MG63 (cell line): ENCODE results near the gene PUSL1. TPM values are rescaled to one million over a fixed set of nuclear protein-coding genes. Genes with fewer than 3 reads are reported as not detected.

ENCODE experiments used
- DNase-seq: peaks from one replicate; pipeline ENCODE4 v3.0.0-alpha.2; 2020
- H3K27me3 ChIP-seq: fragments of 250-450 bp; sonication (Bioruptor Pico); 2 replicates; pipeline ENCODE4 v1.5.1; 2020; ENCODE audit warnings: mild to moderate bottlenecking, moderate library complexity
- H3K36me3 ChIP-seq: fragments of 250-450 bp; sonication (Bioruptor Pico); 2 replicates; pipeline ENCODE4 v1.5.1; 2020; ENCODE audit warnings: mild to moderate bottlenecking, moderate library complexity
- H3K4me3 ChIP-seq: fragments of 250-450 bp; sonication (Bioruptor Pico); 2 replicates; pipeline ENCODE4 v1.5.1; 2020; ENCODE audit warnings: mild to moderate bottlenecking, moderate library complexity
- H3K9me3 ChIP-seq: fragments of 250-450 bp; sonication (Bioruptor Pico); 2 replicates; pipeline ENCODE4 v1.5.1; 2020; ENCODE audit warnings: mild to moderate bottlenecking, moderate library complexity
- total RNA-seq: library from RNA; depleted of rRNA; stranded (reverse); fragments of >200 nt; shearing (Covaris generic); gene quantifications from 2 replicates; pipeline ENCODE4 v1.2.3, GENCODE V29; 2014; ENCODE audit warnings: low replicate concordance

Gene PUSL1
- total RNA-seq, 1 experiment from 2014 or later, result 46.7 TPM

DNA sequence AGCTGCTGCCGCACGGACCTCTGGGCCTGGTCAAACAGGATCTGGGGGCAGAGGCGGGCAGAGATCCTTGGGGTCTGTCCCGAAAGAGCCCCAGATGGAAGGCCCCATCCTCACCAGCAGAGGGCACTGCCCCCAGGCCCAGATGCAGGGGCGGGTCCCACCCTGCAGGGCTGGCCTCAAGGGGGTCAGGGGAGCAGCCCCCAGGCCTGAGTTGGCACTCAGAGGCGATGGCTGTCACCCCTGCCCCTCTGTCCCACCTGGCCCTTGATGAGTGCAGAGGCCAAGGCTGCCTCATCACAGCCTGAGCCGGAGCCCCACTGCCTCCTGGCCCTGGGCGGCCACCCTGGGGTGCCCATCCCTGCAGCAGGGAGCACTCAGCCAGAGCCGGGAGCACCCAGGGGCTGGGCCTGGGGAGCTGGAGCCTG, 6.4 kb upstream of the PUSL1 start:
- no peak for DNase-seq
- no peaks in the 10 kb centered on the region for H3K27me3 ChIP-seq
- no peaks in the 10 kb centered on the region for H3K36me3 ChIP-seq
- H3K4me3 ChIP-seq, result no peak overlapping the region
- H3K9me3 ChIP-seq, result no peaks in the 10 kb centered on the region

DNA sequence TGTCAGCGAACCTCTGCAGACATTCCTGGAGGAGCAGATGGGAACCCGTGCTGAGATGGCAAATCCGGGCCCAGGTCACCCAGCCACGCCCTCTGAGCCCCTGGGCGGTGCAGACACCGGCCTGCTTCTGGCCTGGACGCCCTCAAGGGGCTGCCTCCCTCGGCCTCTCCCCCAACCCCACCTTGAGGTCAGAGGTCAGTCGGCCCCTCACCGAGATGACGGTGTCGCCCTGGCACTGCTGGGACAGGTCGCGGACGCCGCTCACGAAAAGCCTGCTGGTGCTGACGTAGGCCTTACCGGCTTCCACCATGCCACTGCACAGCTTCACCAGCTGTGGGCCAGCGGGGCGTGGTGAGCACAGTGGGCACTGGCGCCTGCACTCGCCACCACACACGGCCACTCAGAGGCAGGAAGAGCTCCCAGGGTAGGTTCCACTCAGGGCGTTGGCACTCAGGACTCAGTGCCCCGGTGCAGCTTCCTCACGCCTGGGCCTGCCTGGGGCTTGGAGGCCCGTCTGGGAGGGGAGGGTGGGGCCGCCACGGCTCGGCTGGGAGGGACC, 5.4 kb upstream of the PUSL1 start:
- no peaks in the 10 kb centered on the region for H3K27me3 ChIP-seq
- H3K9me3 ChIP-seq, result no peaks in the 10 kb centered on the region
- DNase-seq, result no peak
- H3K36me3 ChIP-seq, result no peaks in the 10 kb centered on the region
- no peak overlapping the region for H3K4me3 ChIP-seq

GRCh38 chr1:1303736-1304135, 4.7 kb upstream of the PUSL1 start:
- no peak overlapping the region for H3K4me3 ChIP-seq
- DNase-seq, result no peak
- no peaks in the 10 kb centered on the region for H3K36me3 ChIP-seq
- H3K9me3 ChIP-seq, result no peaks in the 10 kb centered on the region
- no peaks in the 10 kb centered on the region for H3K27me3 ChIP-seq

- Histone ChIP-seq H3K27me3 (no peaks in the 10 kb centered on the region), H3K4me3 (no peak overlapping the region), H3K9me3 (no peaks in the 10 kb centered on the region), H3K36me3 (peaks cover 5% of the 10 kb centered on the region)
- peak; percentile 59 for DNase-seq
Observed at GRCh38 chr1:1304331-1305299, 3.8 kb upstream of the PUSL1 start.

- Histone ChIP-seq H3K9me3 (no peaks in the 10 kb centered on the region), H3K27me3 (no peaks in the 10 kb centered on the region), H3K4me3 (no peak overlapping the region; the same call in 1 of the 2 replicates), H3K36me3 (peaks cover 13% of the 10 kb centered on the region)
- DNase-seq, result peak; percentile 55
Observed at GRCh38 chr1:1305300-1306069, 2.9 kb upstream of the PUSL1 start.

DNA sequence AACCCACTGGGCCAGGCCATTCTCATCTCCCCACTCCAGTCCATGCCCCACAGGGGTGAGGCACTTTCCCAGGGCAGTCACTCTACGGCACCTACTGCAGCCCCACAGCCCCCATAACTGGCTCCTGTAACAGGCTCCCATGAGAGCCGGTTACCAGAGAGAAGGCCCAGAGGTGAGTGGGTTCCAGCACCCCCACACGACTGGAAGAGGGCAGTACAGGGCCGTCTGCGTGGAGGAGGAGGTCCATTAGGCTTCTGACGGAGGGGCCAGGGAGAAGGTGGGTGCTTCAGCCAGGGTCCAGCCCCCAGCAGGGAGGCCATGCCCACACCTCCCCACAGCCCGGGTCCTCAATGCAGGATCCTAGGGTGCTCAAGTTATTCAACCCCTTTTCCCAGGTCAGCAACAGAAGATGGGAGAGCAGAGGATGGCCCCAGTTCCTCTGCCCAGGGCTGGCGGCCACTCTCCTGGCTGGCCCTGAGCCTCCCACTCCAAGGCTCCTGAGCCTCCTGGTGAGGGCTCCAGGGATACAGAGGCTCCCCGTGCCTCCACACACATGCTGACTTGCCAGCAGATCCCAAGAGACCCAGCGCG, 2.2 kb upstream of the PUSL1 start:
- Histone ChIP-seq H3K27me3 (no peaks in the 10 kb centered on the region), H3K36me3 (peaks cover 19% of the 10 kb centered on the region), H3K4me3 (peak overlapping the region; percentile 65), H3K9me3 (no peaks in the 10 kb centered on the region)
- no peak for DNase-seq

DNA sequence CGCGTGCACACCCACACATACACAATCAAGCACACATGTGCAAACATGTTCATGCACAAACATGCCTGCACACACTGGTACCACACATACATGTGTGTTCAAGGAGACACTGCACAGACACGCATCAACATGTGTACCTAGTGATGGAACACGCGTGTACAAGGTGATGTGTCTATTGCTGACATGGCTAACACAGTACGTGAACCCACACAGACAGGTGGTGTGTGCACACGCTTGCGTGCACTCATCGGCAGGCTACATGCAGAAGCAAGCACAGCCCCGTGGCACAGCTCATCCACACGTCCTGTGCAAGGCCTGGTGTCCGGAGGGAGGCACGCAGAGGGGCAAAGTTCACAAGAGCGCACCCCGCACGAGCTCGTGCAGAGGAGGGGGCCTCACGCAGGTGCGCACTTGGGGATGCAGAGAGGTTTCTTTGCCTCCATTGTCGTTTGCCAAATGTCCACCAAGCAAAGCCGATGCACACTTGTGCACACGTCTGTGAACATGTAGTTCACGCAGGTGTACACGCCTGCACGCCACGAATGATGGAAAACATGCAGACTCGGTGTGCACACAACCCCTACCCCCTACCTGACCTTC, 1.6 kb upstream of the PUSL1 start:
- DNase-seq, result no peak

DNA sequence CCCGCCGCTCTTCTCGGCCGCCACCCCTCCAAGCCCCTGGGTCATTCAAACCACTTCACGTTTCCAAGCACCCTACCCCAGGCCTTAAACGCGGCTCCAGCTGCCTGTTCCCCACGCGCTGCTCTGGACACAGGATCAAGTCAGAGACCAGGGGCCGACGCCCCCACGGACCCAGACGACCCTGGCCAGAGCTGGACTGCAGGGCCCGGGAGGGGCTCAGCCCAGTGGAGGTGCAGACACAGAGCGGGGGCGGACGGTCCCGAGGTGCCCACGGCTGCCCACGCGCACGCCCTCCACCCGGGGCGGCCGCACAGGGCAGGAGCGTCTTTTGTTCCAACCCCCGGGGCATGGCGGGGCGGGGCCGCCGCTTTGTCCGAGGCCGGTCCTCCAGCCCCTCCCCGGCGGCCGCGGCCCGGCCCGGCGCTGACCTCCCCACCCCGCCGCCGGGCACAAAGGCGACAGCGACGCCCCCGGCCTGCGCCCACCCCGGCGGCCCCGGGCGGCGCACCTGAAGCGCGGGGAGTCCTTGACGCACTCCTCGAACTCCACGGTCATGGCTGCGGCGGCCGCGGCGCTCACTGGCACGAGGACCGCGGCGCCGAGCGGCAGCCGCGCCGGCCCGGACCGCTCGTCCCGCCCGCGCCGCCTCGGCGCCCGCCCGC, 1.0 kb upstream of the PUSL1 start:
- Histone ChIP-seq H3K36me3 (peaks cover 27% of the 10 kb centered on the region), H3K27me3 (no peaks in the 10 kb centered on the region)
- DNase-seq, result peak; percentile 60

More for the DNA sequence above, 1.6 kb upstream of the PUSL1 start:
- Histone ChIP-seq H3K9me3 (no peaks in the 10 kb centered on the region), H3K27me3 (no peaks in the 10 kb centered on the region), H3K36me3 (peaks cover 25% of the 10 kb centered on the region), H3K4me3 (peak overlapping the region; percentile 65)

DNA sequence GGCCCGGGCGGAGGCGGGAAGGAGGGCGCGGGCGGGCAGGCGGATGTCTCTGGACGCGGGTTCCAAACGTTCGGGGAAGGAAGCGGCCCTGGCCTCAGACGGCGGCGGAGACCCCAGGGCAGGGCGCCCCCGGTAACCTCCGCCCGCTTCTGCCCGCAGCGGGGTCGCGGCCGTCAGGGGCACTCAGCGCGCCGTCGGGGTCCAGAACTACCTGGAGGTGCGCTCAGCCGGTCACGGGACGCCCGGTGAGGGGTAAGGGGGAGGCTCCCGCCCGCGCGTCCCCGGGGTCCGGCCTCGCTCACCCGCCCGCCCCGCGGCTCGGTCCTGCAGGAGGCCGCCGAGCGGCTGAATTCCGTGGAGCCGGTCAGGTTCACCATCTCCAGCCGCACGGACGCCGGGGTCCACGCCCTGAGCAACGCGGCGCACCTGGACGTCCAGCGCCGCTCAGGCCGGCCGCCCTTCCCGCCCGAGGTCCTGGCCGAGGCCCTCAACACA, 406 bp downstream of the PUSL1 start:
- DNase-seq, result no peak
- Histone ChIP-seq H3K4me3 (peak overlapping the region; percentile 65), H3K27me3 (no peaks in the 10 kb centered on the region), H3K9me3 (no peaks in the 10 kb centered on the region), H3K36me3 (peaks cover 39% of the 10 kb centered on the region)

More for the DNA sequence above, 1.0 kb upstream of the PUSL1 start:
- Histone ChIP-seq H3K4me3 (peak overlapping the region; percentile 65), H3K9me3 (no peaks in the 10 kb centered on the region)

DNA sequence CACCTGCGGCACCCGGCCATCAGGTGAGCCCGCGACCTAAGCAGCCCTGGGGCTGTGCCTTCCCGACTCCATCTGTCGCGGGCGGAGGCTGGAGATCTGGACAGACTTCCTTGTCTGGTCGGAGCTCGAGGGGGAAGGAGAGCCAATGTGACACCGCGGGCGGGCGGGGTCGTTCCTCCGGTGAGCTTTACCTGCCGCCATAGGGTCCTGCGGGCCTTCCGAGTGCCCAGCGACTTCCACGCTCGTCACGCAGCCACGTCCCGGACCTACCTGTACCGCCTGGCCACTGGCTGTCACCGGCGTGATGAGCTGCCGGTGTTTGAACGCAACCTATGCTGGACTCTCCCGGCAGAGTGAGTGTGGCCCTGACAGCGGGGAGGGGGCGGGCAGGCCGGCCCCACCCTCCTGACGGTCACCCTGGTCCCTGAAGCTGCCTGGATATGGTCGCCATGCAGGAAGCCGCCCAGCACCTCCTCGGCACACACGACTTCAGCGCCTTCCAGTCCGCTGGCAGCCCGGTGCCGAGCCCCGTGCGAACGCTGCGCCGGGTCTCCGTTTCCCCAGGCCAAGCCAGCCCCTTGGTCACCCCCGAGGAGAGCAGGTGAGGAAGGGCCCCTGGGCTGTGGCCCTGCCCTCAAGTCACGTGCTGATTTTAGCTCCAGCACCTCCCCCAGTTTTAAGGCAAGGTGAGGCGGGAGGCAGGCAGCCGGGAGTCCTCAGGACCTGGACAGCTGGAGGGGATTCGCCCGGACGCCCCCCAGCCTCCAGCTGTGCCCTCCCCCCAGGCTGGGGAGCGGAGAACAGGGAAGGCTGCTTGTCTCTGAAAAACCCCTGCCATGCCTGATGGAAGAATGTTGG, 1.1 kb downstream of the PUSL1 start:
- Histone ChIP-seq H3K4me3 (peak overlapping the region; percentile 65), H3K9me3 (no peaks in the 10 kb centered on the region), H3K36me3 (peaks cover 45% of the 10 kb centered on the region), H3K27me3 (no peaks in the 10 kb centered on the region)
- no peak for DNase-seq

DNA sequence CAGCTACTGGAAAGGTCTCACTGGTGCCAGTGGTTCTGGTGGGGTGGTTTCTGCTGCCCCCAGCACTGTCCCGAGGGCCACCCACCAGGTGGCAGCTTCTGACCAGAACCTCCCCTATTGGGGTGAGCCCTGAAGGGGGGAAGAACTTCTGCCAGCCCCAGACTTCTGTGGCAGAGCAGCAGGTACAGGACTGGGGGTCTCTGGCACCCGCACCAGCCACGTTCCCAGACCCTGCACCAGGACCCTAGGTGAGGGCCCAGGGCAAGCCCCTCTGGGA, 1.6 kb downstream of the PUSL1 start:
- Histone ChIP-seq H3K36me3 (peaks cover 47% of the 10 kb centered on the region), H3K9me3 (no peaks in the 10 kb centered on the region), H3K4me3 (no peak overlapping the region; the same call in 1 of the 2 replicates), H3K27me3 (no peaks in the 10 kb centered on the region)
- no peak for DNase-seq

- H3K4me3 ChIP-seq, result no peak overlapping the region
- H3K9me3 ChIP-seq, result no peaks in the 10 kb centered on the region
- DNase-seq, result no peak
- no peaks in the 10 kb centered on the region for H3K27me3 ChIP-seq
- peaks cover 48% of the 10 kb centered on the region for H3K36me3 ChIP-seq
Observed at GRCh38 chr1:1310476-1311053, 2.2 kb downstream of the PUSL1 start.

- Histone ChIP-seq H3K4me3 (no peak overlapping the region), H3K27me3 (no peaks in the 10 kb centered on the region), H3K9me3 (no peaks in the 10 kb centered on the region), H3K36me3 (peaks cover 55% of the 10 kb centered on the region)
- DNase-seq, result no peak
Observed at GRCh38 chr1:1311107-1312104, 3.0 kb downstream of the PUSL1 start.
